Amniotic epithelial cell (primary cell): ENCODE results near the gene AJAP1.

Experiments
- DNase-seq: peaks from one replicate; pipeline ENCODE4 v3.0.0-alpha.2; 2010; ENCODE audit warnings: low read depth

AJAP1 gene

GRCh38 chr1:4736254-4736653 lies 81.8 kb downstream of the AJAP1 start:
- DNase-seq = peak; percentile 6

- no peak for DNase-seq
These were observed 87.5 kb downstream of the AJAP1 start for GRCh38 chr1:4741876-4742423.

DNA sequence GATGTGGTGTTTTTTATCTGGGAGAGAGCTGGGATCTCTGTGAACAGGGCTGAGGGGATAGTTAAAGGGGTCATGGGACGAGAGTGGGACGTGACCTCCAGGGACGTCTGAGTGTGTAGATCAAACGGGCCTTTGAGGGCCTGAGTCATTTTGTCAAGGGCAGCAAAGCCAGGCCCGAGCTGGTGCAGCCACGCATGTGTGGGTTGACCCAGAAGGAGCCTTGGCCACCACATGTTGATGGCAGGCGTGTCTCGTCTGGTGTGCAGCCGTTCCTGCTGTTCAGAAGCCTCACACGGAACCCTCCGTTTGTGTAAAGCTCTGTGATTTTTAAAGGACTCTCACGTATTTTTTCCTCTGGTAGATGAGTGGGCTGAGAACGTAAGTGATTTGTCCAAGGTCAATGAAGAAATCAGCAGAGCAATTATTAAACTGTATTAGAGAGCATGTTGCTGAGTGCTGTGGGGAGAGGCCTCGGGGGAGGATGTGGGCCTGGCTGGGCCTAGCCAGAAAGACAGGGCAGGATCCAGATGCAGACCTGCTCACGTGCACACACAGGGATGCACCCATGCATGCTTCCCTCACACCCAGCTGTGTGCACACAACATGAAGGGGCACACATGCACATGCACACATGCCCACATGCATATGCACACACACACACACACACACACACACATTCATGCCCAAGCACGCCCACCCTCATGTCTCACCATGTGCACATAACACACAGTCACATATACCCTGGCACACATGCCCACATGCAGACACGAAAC lies 89.8 kb downstream of the AJAP1 start:
- no peak for DNase-seq

DNA sequence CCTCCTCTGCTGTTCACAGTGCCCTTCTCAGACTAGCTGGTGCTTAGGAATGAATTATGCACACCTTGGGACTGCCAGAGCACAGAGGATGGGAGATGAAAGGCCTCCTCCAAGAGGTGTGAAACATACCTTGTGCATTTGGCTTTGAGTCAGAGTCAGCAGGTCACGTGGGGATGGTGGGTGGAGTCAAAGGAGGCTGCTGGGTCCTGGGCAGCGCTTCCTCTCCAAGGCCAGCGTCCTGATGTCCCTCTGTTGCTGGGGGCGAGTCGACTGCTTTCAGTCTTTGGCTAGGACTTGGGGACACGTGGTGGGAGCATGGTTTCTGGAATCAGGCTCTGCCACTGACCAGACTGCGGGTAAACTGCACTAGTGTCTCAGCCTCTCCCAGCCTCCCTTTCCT lies 91.2 kb downstream of the AJAP1 start:
- no peak for DNase-seq

DNA sequence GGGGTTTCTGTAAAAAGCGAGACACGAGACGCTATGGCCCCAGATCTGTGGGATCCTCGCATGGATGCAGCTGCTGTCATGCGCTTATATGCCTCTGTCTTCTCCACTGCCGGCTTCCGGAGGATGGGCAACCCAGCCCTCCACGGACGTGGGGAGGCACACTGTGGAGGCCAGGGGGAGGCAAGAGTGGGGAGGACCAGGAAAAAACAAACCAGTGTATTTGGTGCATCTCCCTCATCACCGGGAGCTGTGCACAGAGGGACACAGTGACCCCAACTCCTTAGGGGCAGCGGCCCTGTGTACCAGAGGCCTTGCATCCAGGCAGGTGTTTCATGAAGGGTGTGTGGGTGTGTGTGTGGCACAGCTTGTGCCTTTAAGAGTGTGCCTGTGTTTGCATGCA lies 95.0 kb downstream of the AJAP1 start:
- no peak for DNase-seq

- DNase-seq = no peak
These were observed 95.8 kb downstream of the AJAP1 start for GRCh38 chr1:4750177-4750576.

DNA sequence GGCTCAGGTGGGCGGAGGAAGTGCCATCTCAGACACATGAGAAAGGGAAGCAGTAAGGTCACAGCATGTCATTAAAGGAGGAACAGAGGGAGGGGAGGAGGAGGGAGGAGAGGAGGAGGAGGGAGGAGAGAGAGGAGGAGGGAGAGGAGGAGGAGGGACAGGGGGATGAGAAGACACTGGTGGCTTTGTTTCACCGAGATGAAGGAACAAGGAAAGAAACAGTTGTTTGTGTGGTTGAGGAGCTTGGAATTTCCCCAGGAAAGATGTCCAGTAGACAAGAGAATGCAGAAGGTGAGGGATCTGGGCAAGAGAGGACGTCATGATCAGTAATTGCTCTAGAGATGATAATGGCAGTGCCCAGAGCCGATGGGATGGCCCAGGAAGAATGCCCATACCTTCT lies 97.7 kb downstream of the AJAP1 start:
- DNase-seq = no peak

GRCh38 chr1:4754816-4755215 lies 100.4 kb downstream of the AJAP1 start:
- DNase-seq = no peak

- peak; percentile 1 for DNase-seq
These were observed 101.0 kb downstream of the AJAP1 start for GRCh38 chr1:4755301-4755845.

GRCh38 chr1:4755864-4756504 lies 101.6 kb downstream of the AJAP1 start:
- no peak for DNase-seq

- DNase-seq = no peak
These were observed 102.6 kb downstream of the AJAP1 start for GRCh38 chr1:4756851-4757580.

DNA sequence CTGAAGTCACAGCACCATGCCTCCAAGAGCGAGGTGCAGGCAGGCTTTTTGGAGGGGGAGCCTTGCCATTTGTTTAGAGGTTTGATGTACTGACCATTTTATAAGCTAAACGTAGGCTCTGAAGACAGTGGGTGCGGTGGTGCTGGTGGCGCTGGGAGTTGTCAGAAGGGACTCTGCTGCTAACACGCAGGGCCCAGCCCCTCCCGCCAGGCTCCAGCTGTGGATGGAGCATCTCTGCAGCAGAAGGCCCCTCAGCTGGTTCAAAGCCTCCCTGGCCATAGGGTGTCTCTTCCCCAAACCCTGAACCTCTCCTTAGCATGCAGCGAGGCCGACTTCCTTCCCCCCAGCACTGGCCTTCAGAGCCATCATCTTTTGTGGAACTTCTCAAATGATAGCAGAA lies 105.3 kb downstream of the AJAP1 start:
- DNase-seq = no peak

- no peak for DNase-seq
These were observed 105.7 kb downstream of the AJAP1 start for GRCh38 chr1:4760088-4760487.

DNA sequence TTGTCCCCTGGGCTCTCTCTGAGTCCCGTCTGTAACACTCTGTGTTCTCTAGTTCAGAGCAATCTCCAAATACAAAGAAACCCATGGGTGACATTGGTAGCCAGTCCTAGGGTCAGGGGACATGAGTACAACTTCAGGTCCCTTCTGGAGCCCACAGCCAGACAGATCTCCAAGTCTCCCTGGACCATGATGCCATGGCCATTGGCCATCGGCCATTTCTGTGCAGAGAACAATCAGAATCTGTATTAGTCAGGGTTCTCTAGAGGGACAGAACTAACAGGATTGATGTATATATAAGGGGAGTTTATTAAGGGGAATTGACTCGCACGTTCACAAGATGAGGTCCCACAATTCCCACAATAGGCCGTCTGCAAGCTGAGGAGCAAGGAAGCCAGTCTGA lies 106.9 kb downstream of the AJAP1 start:
- no peak for DNase-seq

- no peak for DNase-seq
These were observed 107.7 kb downstream of the AJAP1 start for GRCh38 chr1:4762146-4762545.

GRCh38 chr1:4767308-4767707 lies 112.9 kb downstream of the AJAP1 start:
- DNase-seq = no peak

GRCh38 chr1:4768553-4768952 lies 114.1 kb downstream of the AJAP1 start:
- DNase-seq = no peak

- DNase-seq = no peak
These were observed 115.3 kb downstream of the AJAP1 start for GRCh38 chr1:4769516-4770280.

GRCh38 chr1:4770713-4771112 lies 116.3 kb downstream of the AJAP1 start:
- no peak for DNase-seq

DNA sequence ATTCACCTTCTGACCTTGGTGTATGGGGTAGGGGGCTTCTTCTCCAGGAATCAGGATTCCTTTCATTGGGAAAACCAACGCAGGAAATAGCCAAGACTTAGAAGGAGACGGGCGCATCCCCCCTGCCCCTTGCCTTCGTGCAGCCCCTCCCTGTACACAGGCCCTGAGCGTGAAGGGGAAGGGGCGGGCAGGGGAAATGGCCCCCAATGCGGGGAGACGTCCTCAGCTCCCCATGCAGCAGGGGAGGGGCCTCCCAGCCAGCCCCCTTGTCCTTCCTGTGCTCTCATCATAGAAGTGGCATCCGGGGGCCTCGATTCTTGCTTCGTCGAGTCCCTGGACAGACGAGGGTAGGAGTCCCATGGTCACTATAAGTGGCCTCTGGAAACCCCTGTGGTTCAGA lies 116.9 kb downstream of the AJAP1 start:
- DNase-seq = no peak

DNA sequence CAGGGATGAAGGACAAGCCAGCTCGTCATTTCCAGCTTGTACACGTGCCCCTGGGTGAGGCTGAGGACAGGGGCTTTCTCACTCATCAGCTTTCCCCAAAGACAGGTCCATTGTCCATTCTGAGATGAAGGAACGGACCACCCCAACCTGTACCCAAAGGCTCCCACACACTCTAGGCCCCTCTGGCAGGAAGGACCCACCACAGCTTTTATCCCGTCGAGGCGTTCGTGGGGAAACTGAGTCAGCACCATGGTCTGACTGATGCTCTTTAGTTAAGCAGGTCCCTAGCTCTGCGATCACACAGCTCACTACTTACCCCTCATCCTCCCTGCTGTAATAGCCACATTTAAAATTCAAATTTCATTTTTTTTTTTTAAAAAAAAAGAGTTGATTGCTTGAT lies 117.3 kb downstream of the AJAP1 start:
- no peak for DNase-seq
